K562 (cell line): ENCODE measurements around the gene FOXO3. TPM values are rescaled to one million over a fixed set of nuclear protein-coding genes. Genes with fewer than 3 reads are reported as not detected.
A peak's percentile ranks its signal among the peaks of the same experiment; 100 is the strongest.

Experiments
- ATAC-seq: fragments of 200-7000 bp; cut with Tn5 transposase; 3 replicates; pipeline ENCODE4 v1.9.1; 2020; ENCODE audit warnings: moderate library complexity
- BruUV-seq: library from RNA; stranded (reverse); fragments of 400-500 nt; replicated peaks from 2 replicates; lab custom pipeline; 2021; lab: Mats Ljungman, UMichigan
- CTCF ChIA-PET: fragments of 300-600 bp; formaldehyde crosslinking; extraction: SDS; loops from one replicate; lab custom pipeline; 2021; ENCODE audit warnings: low intra/inter-chr PET ratio; lab: Yijun Ruan, JAX
- POLR2A ChIA-PET: fragments of 300-600, 350-650 bp; sonication (Branson Sonifier 250); formaldehyde crosslinking; extraction: SDS; loops from one replicate; lab custom pipeline; 2021; ENCODE audit warnings: antibody characterized with exemption, inconsistent platforms; lab: Yijun Ruan, JAX
- DNase-seq, 4 experiments: peaks; one replicate each; pipeline versions ENCODE4 v3.0.0 to v3.0.0-alpha.2; 2011 to 2018; ENCODE audit warnings: low spot score in 3 of 4, mixed read lengths in 3 of 4; ENCODE audit errors: extremely low read depth in 1 of 4
- FAIRE-seq: peaks from 2 replicates; lab custom pipeline; 2011; peaks lifted over from hg19 to GRCh38; lab: Jason Lieb, UNC
- H2AFZ ChIP-seq: 2 replicates; pipeline ENCODE4 v1.6.0; 2011; ENCODE audit warnings: low read depth, low read length, control low read depth, inconsistent platforms
- H3K27ac ChIP-seq: fragments of 200-600 bp; 3 replicates; pipeline ENCODE4 v1.8.0; 2011; ENCODE audit warnings: low read depth, mild to moderate bottlenecking, control low read depth, inconsistent platforms, low read length, moderate library complexity, mixed read lengths; ENCODE audit errors: extremely low read depth
- H3K27me3 ChIP-seq, 2 experiments: fragments of 300-600 bp in 1 of 2; 2 replicates in 1 of 2; 3 replicates in 1 of 2; pipeline versions ENCODE4 v1.6.0 to v1.8.0; 2011; ENCODE audit warnings: inconsistent platforms in 2 of 2, low read length in 2 of 2, mild to moderate bottlenecking in 1 of 2, mixed read lengths in 1 of 2, moderate library complexity in 1 of 2; ENCODE audit not compliant: control insufficient read depth in 2 of 2, insufficient read depth in 2 of 2
- H3K36me3 ChIP-seq: fragments of 300-600 bp; 3 replicates; pipeline ENCODE4 v1.8.0; 2011; ENCODE audit warnings: mild to moderate bottlenecking, low read length, inconsistent platforms; ENCODE audit not compliant: control insufficient read depth, insufficient read depth
- H3K4me1 ChIP-seq, 2 experiments: fragments of 200-600 bp in 1 of 2; replicated peaks in 1 of 2; 2 replicates in 1 of 2; 3 replicates in 1 of 2; pipeline versions ENCODE4 v1.5.1 to v1.8.0; 2011; ENCODE audit warnings: inconsistent platforms in 2 of 2, low read length in 2 of 2, mild to moderate bottlenecking in 1 of 2, mixed read lengths in 1 of 2, moderate library complexity in 1 of 2; ENCODE audit not compliant: control insufficient read depth in 2 of 2, insufficient read depth in 2 of 2
- H3K4me2 ChIP-seq: 2 replicates; pipeline ENCODE4 v1.6.1; 2011; ENCODE audit warnings: low read length, control low read depth, inconsistent platforms, mixed read lengths; ENCODE audit not compliant: insufficient read depth
- H3K4me3 ChIP-seq: fragments of 200-600 bp; sonication (generic), shearing (Covaris generic); 2 replicates; pipeline ENCODE4 v1.5.1; 2016; ENCODE audit warnings: control low read depth, inconsistent platforms
- H3K79me2 ChIP-seq: fragments of 200-600 bp; 3 replicates; pipeline ENCODE4 v1.8.0; 2011; ENCODE audit warnings: low read length, inconsistent platforms; ENCODE audit not compliant: control insufficient read depth, insufficient read depth
- H3K9ac ChIP-seq, 2 experiments: 2 replicates each; pipeline versions ENCODE4 v1.6.0 to v1.6.1; 2011; ENCODE audit warnings: low read depth in 2 of 2, low read length in 2 of 2, control low read depth in 1 of 2, inconsistent platforms in 1 of 2, mild to moderate bottlenecking in 1 of 2, mixed read lengths in 1 of 2; ENCODE audit not compliant: insufficient read depth in 1 of 2
- H3K9me1 ChIP-seq: one replicate; pipeline ENCODE4 v1.6.0; 2011; ENCODE audit warnings: inconsistent platforms, mild to moderate bottlenecking, low read length, moderate library complexity; ENCODE audit not compliant: control insufficient read depth, insufficient read depth
- H3K9me3 ChIP-seq: replicated peaks from 2 replicates; pipeline ENCODE4 v1.5.1; 2011; ENCODE audit warnings: low read depth, low read length, inconsistent platforms; ENCODE audit not compliant: control insufficient read depth, insufficient read depth
- H4K20me1 ChIP-seq: replicated peaks from 2 replicates; pipeline ENCODE4 v1.6.1; 2011; ENCODE audit warnings: low read length, inconsistent platforms, mixed read lengths; ENCODE audit not compliant: control insufficient read depth, insufficient read depth
- C11orf30 ChIP-seq: fragments of 450-650 bp; IDR thresholded peaks from 2 replicates; pipeline ENCODE4 v1.6.1; 2016; ENCODE audit warnings: low read depth, mild to moderate bottlenecking
- CHD1 ChIP-seq: fragments of 200-600 bp; sonication (generic); IDR thresholded peaks from one replicate; pipeline ENCODE4 v1.6.1; 2012; ENCODE audit warnings: mild to moderate bottlenecking, moderate library complexity, low read length, inconsistent platforms
- MAFG ChIP-seq: fragments of 450-650 bp; conservative IDR thresholded peaks from 2 replicates; pipeline ENCODE4 v1.6.1; 2016; ENCODE audit warnings: missing genetic modification characterization, missing compliant biosample characterization
- PYGO2 ChIP-seq: fragments of 450-650 bp; IDR thresholded peaks from 2 replicates; pipeline ENCODE4 v1.6.1; 2016; ENCODE audit warnings: mild to moderate bottlenecking, missing genetic modification characterization, moderate library complexity, missing compliant biosample characterization
- TAF7 ChIP-seq: fragments of 450-650 bp; IDR thresholded peaks from 2 replicates; pipeline ENCODE4 v1.6.1; 2016; ENCODE audit warnings: missing genetic modification characterization, missing compliant biosample characterization
- ZNF316 ChIP-seq: fragments of 450-650 bp; IDR thresholded peaks from 2 replicates; pipeline ENCODE4 v1.6.1; 2016
- WGBS: fragments of 100-300 bp; shearing (Covaris generic); methylation state at CpG from one replicate; pipeline ENCODE4 v1.1.6; 2016; ENCODE audit warnings: low coverage, mixed read lengths; ENCODE audit not compliant: insufficient coverage; ENCODE audit errors: missing lambda C conversion rate; 5-methylcytosine and 5-hydroxymethylcytosine counted together
- in situ Hi-C: fragments of 300-500 bp; cut with MboI; formaldehyde crosslinking; loops from 4 replicates; pipeline ENCODE4 v1.15.0; 2018; ENCODE audit warnings: inconsistent platforms, mixed read lengths
- intact Hi-C: fragments of 100-400 bp; cut with micrococcal nuclease; formaldehyde crosslinking; loops from 2 replicates; pipeline ENCODE4 v1.14.2; 2022
- polyA plus RNA-seq, 8 experiments: library from polyadenylated mRNA; depleted of rRNA in 4 of 8; stranded (reverse) in 5 of 8; unstranded in 3 of 8; fragments of >200 nt; fragmentation: Nextera tagmentation in 2 of 8; fragmentation: Illumina TruSeq in 1 of 8; extraction: Ambion mirVana in 2 of 8; extraction: Trizol in 1 of 8; gene quantifications; 2 replicates each; pipeline versions ENCODE4 v1.2.1 to v1.2.3, GENCODE V29; 2011 to 2014; ENCODE audit warnings: inconsistent platforms in 1 of 8, missing spikeins in 1 of 8
- total RNA-seq, 7 experiments: library from RNA; depleted of rRNA in 6 of 7; stranded (reverse); fragments of >200 nt in 6 of 7; fragmentation: Illumina TruSeq in 2 of 7; extraction: Trizol in 2 of 7; gene quantifications; 2 replicates each; pipeline versions ENCODE4 v1.2.1 to v1.2.3, GENCODE V29; 2011 to 2021; ENCODE audit warnings: low replicate concordance in 1 of 7
- TF ChIP-seq, protein P1 (sequence below): fragments of 200-800 bp; sonication (Bioruptor generic); IDR thresholded peaks from 2 replicates; pipeline ENCODE4 v1.6.1; 2017; ENCODE audit warnings: missing genetic modification characterization, missing compliant biosample characterization
- TF ChIP-seq, protein P2 (sequence below): fragments of 450-650 bp; IDR thresholded peaks from 2 replicates; pipeline ENCODE4 v1.7.0; 2016; ENCODE audit warnings: borderline replicate concordance

FOXO3 gene
- total and polyA plus RNA-seq, 9 of the 15 experiments (the other 6 are each of a cell fraction or from before 2014, with no cell fraction given), result 3.0 to 14.6 (median 6.0) TPM

GRCh38 chr6:108588586-108588985 lies 27.9 kb downstream of the FOXO3 start:
- H2AFZ ChIP-seq, result peak overlapping the region; percentile 49
- intact Hi-C loops (no loop called here), in situ Hi-C loops (no loop called here)
- H3K4me1 ChIP-seq, result peaks cover 8 to 40% of the 10 kb centered on the region in 2 experiments
- FAIRE-seq (no peak), ATAC-seq (peak; percentile 36; the same call in 2 of the 3 replicates), DNase-seq (no peak)
- H4K20me1 ChIP-seq, result no peaks in the 10 kb centered on the region
- H3K9me3 ChIP-seq, result no peaks in the 10 kb centered on the region
- peak overlapping the region; percentile 67; the same call in 2 of the 3 replicates for H3K27ac ChIP-seq
- H3K9ac ChIP-seq, result peak overlapping the region in 1 of 2 experiments; percentile 39; a peak in 1 of 4 replicates
- TF ChIP-seq ZNF316, result peak; percentile 77
- TF ChIP-seq C11orf30, result peak; percentile 72
- peak; percentile 19 for TF ChIP-seq CHD1
- peak; percentile 52 for TF ChIP-seq MAFG (tag)
- no peak for TF ChIP-seq TAF7
- TF ChIP-seq PYGO2, result no peak
- TF ChIP-seq, protein P1, sequence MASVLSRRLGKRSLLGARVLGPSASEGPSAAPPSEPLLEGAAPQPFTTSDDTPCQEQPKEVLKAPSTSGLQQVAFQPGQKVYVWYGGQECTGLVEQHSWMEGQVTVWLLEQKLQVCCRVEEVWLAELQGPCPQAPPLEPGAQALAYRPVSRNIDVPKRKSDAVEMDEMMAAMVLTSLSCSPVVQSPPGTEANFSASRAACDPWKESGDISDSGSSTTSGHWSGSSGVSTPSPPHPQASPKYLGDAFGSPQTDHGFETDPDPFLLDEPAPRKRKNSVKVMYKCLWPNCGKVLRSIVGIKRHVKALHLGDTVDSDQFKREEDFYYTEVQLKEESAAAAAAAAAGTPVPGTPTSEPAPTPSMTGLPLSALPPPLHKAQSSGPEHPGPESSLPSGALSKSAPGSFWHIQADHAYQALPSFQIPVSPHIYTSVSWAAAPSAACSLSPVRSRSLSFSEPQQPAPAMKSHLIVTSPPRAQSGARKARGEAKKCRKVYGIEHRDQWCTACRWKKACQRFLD, result no peak
- TF ChIP-seq, protein P2, sequence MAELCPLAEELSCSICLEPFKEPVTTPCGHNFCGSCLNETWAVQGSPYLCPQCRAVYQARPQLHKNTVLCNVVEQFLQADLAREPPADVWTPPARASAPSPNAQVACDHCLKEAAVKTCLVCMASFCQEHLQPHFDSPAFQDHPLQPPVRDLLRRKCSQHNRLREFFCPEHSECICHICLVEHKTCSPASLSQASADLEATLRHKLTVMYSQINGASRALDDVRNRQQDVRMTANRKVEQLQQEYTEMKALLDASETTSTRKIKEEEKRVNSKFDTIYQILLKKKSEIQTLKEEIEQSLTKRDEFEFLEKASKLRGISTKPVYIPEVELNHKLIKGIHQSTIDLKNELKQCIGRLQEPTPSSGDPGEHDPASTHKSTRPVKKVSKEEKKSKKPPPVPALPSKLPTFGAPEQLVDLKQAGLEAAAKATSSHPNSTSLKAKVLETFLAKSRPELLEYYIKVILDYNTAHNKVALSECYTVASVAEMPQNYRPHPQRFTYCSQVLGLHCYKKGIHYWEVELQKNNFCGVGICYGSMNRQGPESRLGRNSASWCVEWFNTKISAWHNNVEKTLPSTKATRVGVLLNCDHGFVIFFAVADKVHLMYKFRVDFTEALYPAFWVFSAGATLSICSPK, result no peak
- H3K4me3 ChIP-seq, result no peak overlapping the region
- ChIA-PET POLR2A (interaction anchor here (1.5 to 3.0 kb wide), 3 partner anchors 9 to 13 kb away, joined by 5 to 10 read pairs (median 9); no protein-coding TSS in a partner anchor), CTCF (no interaction called here)
- peak overlapping the region; percentile 13; the same call in 1 of the 2 replicates for H3K4me2 ChIP-seq
- WGBS, result 33% methylated on average over 1 of the region's 1 CpG
- H3K9me1 ChIP-seq, result no peaks in the 10 kb centered on the region
- peaks cover 24% of the 10 kb centered on the region for H3K79me2 ChIP-seq
- H3K36me3 ChIP-seq, result no peaks in the 10 kb centered on the region
- no TSS peak for BruUV-seq
- no peaks in the 10 kb centered on the region for H3K27me3 ChIP-seq
